ENCODE measurements around the gene PEX10. TPM values are rescaled to one million over a fixed set of nuclear protein-coding genes. Genes with fewer than 3 reads are reported as not detected.

PEX10 gene
- total and polyA plus RNA-seq, 10 of the 15 experiments (the other 5 are each of a cell fraction or from before 2014, with no cell fraction given), result 0.24 to 24.9 (median 16.8) TPM; not detected in 1

DNA sequence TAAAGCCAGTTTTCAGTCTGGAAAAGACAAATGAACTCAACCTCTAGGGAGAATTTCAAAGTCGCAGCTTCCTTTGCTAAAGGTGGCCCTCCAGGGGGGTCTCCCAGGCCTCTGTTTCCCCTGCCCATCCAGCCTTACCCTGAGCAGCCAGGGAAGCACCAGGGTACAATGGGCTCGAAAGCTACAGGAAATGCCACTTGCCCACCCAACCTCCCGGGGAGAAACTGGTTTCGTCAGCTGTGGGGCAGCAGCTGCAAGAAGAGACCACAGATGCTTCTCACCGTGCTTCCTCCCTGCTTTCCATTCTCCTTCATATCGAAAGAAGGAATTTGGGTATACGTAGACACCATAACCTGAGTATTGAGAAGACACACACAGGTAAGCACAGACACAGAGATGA is 22.7 kb downstream of the PEX10 start (continued):
- TF ChIP-seq CHD1 (IDR thresholded peaks at IDR 0.05; ENCODE audit: low read depth, low read length), result no peak

GRCh38 chr1:2388004-2388913 is 24.1 kb downstream of the PEX10 start:
- POLR2A ChIA-PET, result interaction anchor here (1.0 to 1.4 kb wide), 2 partner anchors 159 to 193 kb away, joined by 3 read pairs; partner anchors contain the start of gene FAAP20
- Histone ChIP-seq H3K9me3 (replicated peaks; ENCODE audit: control insufficient read depth, insufficient read depth, low read length) (no peaks in the 10 kb centered on the region), H3K4me2 (ENCODE audit: control insufficient read depth, insufficient read depth) (peak overlapping the region; percentile 87), H3K79me2 (ENCODE audit: control insufficient read depth, insufficient read depth, low read length) (peaks cover 32% of the 10 kb centered on the region), H3K4me1 (ENCODE audit: control insufficient read depth, insufficient read depth, low read length) (peaks cover 39% of the 10 kb centered on the region), H3K9ac (ENCODE audit: control insufficient read depth, insufficient read depth, low read length) (peak overlapping the region; percentile 67), H3K27me3 (replicated peaks in 1 of 2; ENCODE audit: control insufficient read depth in 2 of 2, insufficient read depth in 2 of 2, low read length in 1 of 2) (no peaks in the 10 kb centered on the region), H2AFZ (ENCODE audit: control insufficient read depth, low read depth, low read length) (peak overlapping the region; percentile 69), H3K36me3 (ENCODE audit: control insufficient read depth in 2 of 2, insufficient read depth in 2 of 2, low read length in 1 of 2) (peaks cover 0 to 2% of the 10 kb centered on the region in 2 experiments; a peak in 1 of 4 replicates), H4K20me1 (ENCODE audit: control insufficient read depth, insufficient read depth) (no peaks in the 10 kb centered on the region), H3K4me3 (peak overlapping the region; percentile 66), H3K27ac (ENCODE audit: control insufficient read depth, insufficient read depth) (peak overlapping the region; percentile 82)
- FAIRE-seq, result peak; percentile 57
- RAD21 ChIA-PET (ENCODE audit: unreplicated experiment), result interaction anchor here (0.8 to 1.2 kb wide), 4 partner anchors 21 to 193 kb away, joined by 3 to 9 read pairs (median 4); partner anchors contain the start of gene FAAP20
- intact Hi-C loops (cut with micrococcal nuclease; ENCODE audit: unreplicated experiment), result no loop called here
- SMC1A ChIA-PET (ENCODE audit: uncharacterized antibody, unreplicated experiment), result interaction anchor here (1.7 kb wide), 1 partner anchor 193 kb away, joined by 5 read pairs; the partner anchor contains the start of gene FAAP20
- in situ Hi-C loops (cut with MboI), result loop anchor here (5.0 kb wide), 1 partner anchor 196 kb away; the partner anchor contains the start of gene FAAP20
- no peak for DNase-seq (ENCODE audit: low read depth, low spot score)
- 91% methylated on average over 31 of the region's 32 CpGs for WGBS (ENCODE audit: insufficient coverage, insufficient replicate concordance, low lambda C conversion rate, missing lambda C conversion rate)
- ATAC-seq, result peak; percentile 21
- CTCF ChIA-PET, result interaction anchor here (1.1 to 2.5 kb wide), 3 partner anchors 9 to 193 kb away, joined by 4 to 22 read pairs (median 6); partner anchors contain the start of gene FAAP20
- BruUV-seq (replicated peaks), result no TSS peak
- TF ChIP-seq, protein P1, sequence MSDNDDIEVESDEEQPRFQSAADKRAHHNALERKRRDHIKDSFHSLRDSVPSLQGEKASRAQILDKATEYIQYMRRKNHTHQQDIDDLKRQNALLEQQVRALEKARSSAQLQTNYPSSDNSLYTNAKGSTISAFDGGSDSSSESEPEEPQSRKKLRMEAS (IDR thresholded peaks at IDR 0.05; ENCODE audit: low read depth, low read length), result 0 out of 2 replicates have a peak, but pooled peaks have one; percentile 33
- TF ChIP-seq EP300 (IDR thresholded peaks at IDR 0.05; ENCODE audit: borderline replicate concordance in 1 of 2, control insufficient read depth in 1 of 2, low read depth in 2 of 2, low read length in 2 of 2) (peak in 1 of 2 experiments; percentile 47; a peak in 2 of 4 replicates), SUPT20H (IDR thresholded peaks at IDR 0.05; ENCODE audit: borderline replicate concordance, control insufficient read depth, low read depth, low read length) (no peak), POLR2A (IDR thresholded peaks at IDR 0.05; ENCODE audit: low read depth, low read length) (peak; percentile 76), RUNX3 (IDR thresholded peaks at IDR 0.05; ENCODE audit: low read length) (peak; percentile 87), USF2 (IDR thresholded peaks at IDR 0.05; ENCODE audit: borderline replicate concordance, low read depth, low read length) (peak; percentile 21; the same call in 1 of the 2 replicates), KDM1A (IDR thresholded peaks at IDR 0.05; ENCODE audit: borderline replicate concordance) (no peak), MEF2B (IDR thresholded peaks at IDR 0.05; ENCODE audit: partially characterized antibody, poor library complexity, severe bottlenecking) (peak; percentile 76), ATF7 (IDR thresholded peaks at IDR 0.05; ENCODE audit: low read depth) (peak; percentile 28; the same call in 1 of the 2 replicates), NKRF (conservative IDR thresholded peaks at IDR 0.05) (0 out of 2 replicates have a peak, but pooled peaks have one; percentile 47), BHLHE40 (IDR thresholded peaks at IDR 0.05; ENCODE audit: borderline replicate concordance in 1 of 2, low read depth in 2 of 2, low read length in 1 of 2) (peak; percentile 89 to 91), PAX5 (IDR thresholded peaks at IDR 0.05; ENCODE audit: borderline replicate concordance, low read depth, low read length) (peak; percentile 66; the same call in 1 of the 2 replicates), NBN (IDR thresholded peaks at IDR 0.05) (peak; percentile 26; the same call in 1 of the 2 replicates), TCF3 (IDR thresholded peaks at IDR 0.05; ENCODE audit: borderline replicate concordance, insufficient read depth, low read depth, low read length) (no peak), CHD2 (IDR thresholded peaks at IDR 0.05; ENCODE audit: borderline replicate concordance, low read depth, low read length) (0 out of 2 replicates have a peak, but pooled peaks have one; percentile 35), YY1 (IDR thresholded peaks at IDR 0.05; ENCODE audit: low read depth, low read length) (peak; percentile 83)
